Bronchial epithelial cell (primary cell): ENCODE results near the gene RWDD1. TPM values are rescaled to one million over a fixed set of nuclear protein-coding genes. Genes with fewer than 3 reads are reported as not detected.

Source experiments
- DNase-seq: peaks from one replicate; pipeline ENCODE4 v3.0.0-alpha.2; 2010; ENCODE audit warnings: low read depth
- FAIRE-seq: peaks from 2 replicates; lab custom pipeline; 2011; peaks lifted over from hg19 to GRCh38; lab: Jason Lieb, UNC
- H3K27me3 ChIP-seq: 2 replicates; pipeline ENCODE4 v1.5.1; 2011; ENCODE audit warnings: low read length; ENCODE audit not compliant: control insufficient read depth, insufficient read depth
- H3K36me3 ChIP-seq: 2 replicates; pipeline ENCODE4 v1.5.1; 2011; ENCODE audit warnings: low read length; ENCODE audit not compliant: control insufficient read depth, insufficient read depth
- H3K4me3 ChIP-seq: 2 replicates; pipeline ENCODE4 v1.5.1; 2011; ENCODE audit warnings: mild to moderate bottlenecking, low read depth, low read length, control low read depth
- total RNA-seq: library from RNA; depleted of rRNA; stranded (reverse); fragments of >200 nt; gene quantifications from 2 replicates; pipeline ENCODE4 v1.2.1, GENCODE V29; 2014
- TF ChIP-seq, protein P1 (sequence below): IDR thresholded peaks from 2 replicates; pipeline ENCODE4 v1.5.1; 2011; ENCODE audit warnings: mild to moderate bottlenecking, moderate library complexity, low read length, control low read depth, inconsistent platforms; ENCODE audit not compliant: insufficient read depth, severe bottlenecking

RWDD1 gene
- total RNA-seq, 1 donor from 2014 or later: 19.5 TPM

- FAIRE-seq (peak; percentile 68), DNase-seq (peak; percentile 38)
- Histone ChIP-seq H3K4me3 (no peak overlapping the region), H3K27me3 (no peaks in the 10 kb centered on the region), H3K36me3 (no peaks in the 10 kb centered on the region)
- TF ChIP-seq, protein P1, sequence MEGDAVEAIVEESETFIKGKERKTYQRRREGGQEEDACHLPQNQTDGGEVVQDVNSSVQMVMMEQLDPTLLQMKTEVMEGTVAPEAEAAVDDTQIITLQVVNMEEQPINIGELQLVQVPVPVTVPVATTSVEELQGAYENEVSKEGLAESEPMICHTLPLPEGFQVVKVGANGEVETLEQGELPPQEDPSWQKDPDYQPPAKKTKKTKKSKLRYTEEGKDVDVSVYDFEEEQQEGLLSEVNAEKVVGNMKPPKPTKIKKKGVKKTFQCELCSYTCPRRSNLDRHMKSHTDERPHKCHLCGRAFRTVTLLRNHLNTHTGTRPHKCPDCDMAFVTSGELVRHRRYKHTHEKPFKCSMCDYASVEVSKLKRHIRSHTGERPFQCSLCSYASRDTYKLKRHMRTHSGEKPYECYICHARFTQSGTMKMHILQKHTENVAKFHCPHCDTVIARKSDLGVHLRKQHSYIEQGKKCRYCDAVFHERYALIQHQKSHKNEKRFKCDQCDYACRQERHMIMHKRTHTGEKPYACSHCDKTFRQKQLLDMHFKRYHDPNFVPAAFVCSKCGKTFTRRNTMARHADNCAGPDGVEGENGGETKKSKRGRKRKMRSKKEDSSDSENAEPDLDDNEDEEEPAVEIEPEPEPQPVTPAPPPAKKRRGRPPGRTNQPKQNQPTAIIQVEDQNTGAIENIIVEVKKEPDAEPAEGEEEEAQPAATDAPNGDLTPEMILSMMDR: no peak
Observed at GRCh38 chr6:116529466-116530290, 41.6 kb upstream of the RWDD1 start.

DNA sequence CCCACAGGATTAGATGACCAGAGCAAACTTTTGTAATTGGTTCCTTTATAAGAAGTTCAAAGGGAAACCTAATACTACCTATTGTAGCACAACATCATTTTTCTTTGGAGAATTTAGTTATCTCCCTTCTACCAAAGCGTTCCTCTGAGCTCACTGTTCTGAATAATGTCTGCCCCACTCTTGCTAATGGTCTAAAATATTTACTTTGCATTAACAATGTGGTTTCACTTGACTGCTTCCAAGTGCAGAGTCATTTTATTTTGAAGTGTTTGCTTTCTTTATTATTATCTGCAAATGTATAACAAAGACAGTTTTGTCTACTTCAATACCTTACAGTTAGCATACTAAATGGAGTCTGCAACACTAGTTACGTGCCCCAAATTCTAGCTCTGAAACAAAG lies 40.9 kb upstream of the RWDD1 start:
- FAIRE-seq: no peak
- Histone ChIP-seq H3K36me3 (no peaks in the 10 kb centered on the region), H3K27me3 (no peaks in the 10 kb centered on the region), H3K4me3 (no peak overlapping the region)
- TF ChIP-seq, protein P1: no peak
- DNase-seq: no peak

- DNase-seq: peak; percentile 57
- H3K36me3 ChIP-seq: no peaks in the 10 kb centered on the region
- H3K4me3 ChIP-seq: no peak overlapping the region
- FAIRE-seq: no peak
- TF ChIP-seq, protein P1: peak; percentile 71
- H3K27me3 ChIP-seq: no peaks in the 10 kb centered on the region
Observed at GRCh38 chr6:116531675-116532570, 39.4 kb upstream of the RWDD1 start.

DNA sequence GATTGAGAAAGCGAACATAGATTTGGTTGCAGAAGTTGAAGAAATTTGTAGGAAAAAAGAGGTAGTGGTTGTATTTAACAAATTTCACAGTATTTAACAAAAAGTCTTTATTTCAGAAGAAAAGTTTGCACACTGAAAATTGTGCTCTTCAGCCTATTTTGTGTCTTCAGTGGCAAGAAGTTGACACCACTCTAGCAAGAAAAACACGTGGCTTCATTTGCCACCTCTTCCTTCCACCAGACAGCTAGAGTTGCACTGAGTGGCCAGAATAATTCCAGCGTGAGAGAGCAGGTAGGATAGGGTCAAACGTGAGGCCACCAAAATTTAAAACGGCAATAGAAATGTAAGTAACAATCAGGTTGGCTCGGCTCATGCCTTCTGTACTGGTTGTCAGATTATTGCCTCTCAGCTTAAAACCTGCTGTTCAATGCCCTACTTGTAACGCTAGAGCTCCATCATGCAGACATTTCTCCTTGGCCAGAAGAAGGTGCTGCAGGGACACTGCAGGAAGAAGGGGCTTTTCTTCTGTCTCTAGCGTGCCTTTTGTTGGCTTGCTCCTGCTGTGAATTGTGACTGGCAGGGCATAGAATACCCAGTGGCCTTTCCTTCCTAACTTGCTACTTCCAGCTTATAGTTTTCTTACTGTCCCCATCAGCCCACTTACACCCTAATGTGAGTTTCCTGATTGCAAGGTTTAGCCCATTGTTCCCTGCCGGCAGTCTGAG lies 37.9 kb upstream of the RWDD1 start:
- no peaks in the 10 kb centered on the region for H3K27me3 ChIP-seq
- no peak for DNase-seq
- H3K4me3 ChIP-seq: no peak overlapping the region
- H3K36me3 ChIP-seq: no peaks in the 10 kb centered on the region
- FAIRE-seq: peak; percentile 58
- TF ChIP-seq, protein P1: no peak

- no peak for FAIRE-seq
- TF ChIP-seq, protein P1: no peak
- DNase-seq: peak; percentile 72
- no peaks in the 10 kb centered on the region for H3K27me3 ChIP-seq
- no peaks in the 10 kb centered on the region for H3K36me3 ChIP-seq
- H3K4me3 ChIP-seq: no peak overlapping the region
Observed at GRCh38 chr6:116535109-116535508, 36.2 kb upstream of the RWDD1 start.
